K562 (cell line): Measurements from ENCODE around the gene EEFSEC. TPM values are rescaled to one million over a fixed set of nuclear protein-coding genes. Genes with fewer than 3 reads are reported as not detected.

ENCODE experiments used
- ATAC-seq: fragments of 200-7000 bp; cut with Tn5 transposase; 3 replicates; pipeline ENCODE4 v1.9.1; 2020; ENCODE audit warnings: moderate library complexity
- BruUV-seq: library from RNA; stranded (reverse); fragments of 400-500 nt; replicated peaks from 2 replicates; lab custom pipeline; 2021; lab: Mats Ljungman, UMichigan
- CTCF ChIA-PET: fragments of 300-600 bp; formaldehyde crosslinking; extraction: SDS; loops from one replicate; lab custom pipeline; 2021; ENCODE audit warnings: low intra/inter-chr PET ratio; lab: Yijun Ruan, JAX
- POLR2A ChIA-PET: fragments of 300-600, 350-650 bp; sonication (Branson Sonifier 250); formaldehyde crosslinking; extraction: SDS; loops from one replicate; lab custom pipeline; 2021; ENCODE audit warnings: antibody characterized with exemption, inconsistent platforms; lab: Yijun Ruan, JAX
- DNase-seq, 4 experiments: peaks; one replicate each; pipeline versions ENCODE4 v3.0.0 to v3.0.0-alpha.2; 2011 to 2018; ENCODE audit warnings: low spot score in 3 of 4, mixed read lengths in 3 of 4; ENCODE audit errors: extremely low read depth in 1 of 4
- FAIRE-seq: peaks from 2 replicates; lab custom pipeline; 2011; peaks lifted over from hg19 to GRCh38; lab: Jason Lieb, UNC
- H2AFZ ChIP-seq: 2 replicates; pipeline ENCODE4 v1.6.0; 2011; ENCODE audit warnings: low read depth, low read length, control low read depth, inconsistent platforms
- H3K27ac ChIP-seq: fragments of 200-600 bp; 3 replicates; pipeline ENCODE4 v1.8.0; 2011; ENCODE audit warnings: low read depth, mild to moderate bottlenecking, control low read depth, inconsistent platforms, low read length, moderate library complexity, mixed read lengths; ENCODE audit errors: extremely low read depth
- H3K27me3 ChIP-seq, 2 experiments: fragments of 300-600 bp in 1 of 2; 2 replicates in 1 of 2; 3 replicates in 1 of 2; pipeline versions ENCODE4 v1.6.0 to v1.8.0; 2011; ENCODE audit warnings: inconsistent platforms in 2 of 2, low read length in 2 of 2, mild to moderate bottlenecking in 1 of 2, mixed read lengths in 1 of 2, moderate library complexity in 1 of 2; ENCODE audit not compliant: control insufficient read depth in 2 of 2, insufficient read depth in 2 of 2
- H3K36me3 ChIP-seq: fragments of 300-600 bp; 3 replicates; pipeline ENCODE4 v1.8.0; 2011; ENCODE audit warnings: mild to moderate bottlenecking, low read length, inconsistent platforms; ENCODE audit not compliant: control insufficient read depth, insufficient read depth
- H3K4me1 ChIP-seq, 2 experiments: fragments of 200-600 bp in 1 of 2; replicated peaks in 1 of 2; 2 replicates in 1 of 2; 3 replicates in 1 of 2; pipeline versions ENCODE4 v1.5.1 to v1.8.0; 2011; ENCODE audit warnings: inconsistent platforms in 2 of 2, low read length in 2 of 2, mild to moderate bottlenecking in 1 of 2, mixed read lengths in 1 of 2, moderate library complexity in 1 of 2; ENCODE audit not compliant: control insufficient read depth in 2 of 2, insufficient read depth in 2 of 2
- H3K4me2 ChIP-seq: 2 replicates; pipeline ENCODE4 v1.6.1; 2011; ENCODE audit warnings: low read length, control low read depth, inconsistent platforms, mixed read lengths; ENCODE audit not compliant: insufficient read depth
- H3K4me3 ChIP-seq: fragments of 200-600 bp; sonication (generic), shearing (Covaris generic); 2 replicates; pipeline ENCODE4 v1.5.1; 2016; ENCODE audit warnings: control low read depth, inconsistent platforms
- H3K79me2 ChIP-seq: fragments of 200-600 bp; 3 replicates; pipeline ENCODE4 v1.8.0; 2011; ENCODE audit warnings: low read length, inconsistent platforms; ENCODE audit not compliant: control insufficient read depth, insufficient read depth
- H3K9ac ChIP-seq, 2 experiments: 2 replicates each; pipeline versions ENCODE4 v1.6.0 to v1.6.1; 2011; ENCODE audit warnings: low read depth in 2 of 2, low read length in 2 of 2, control low read depth in 1 of 2, inconsistent platforms in 1 of 2, mild to moderate bottlenecking in 1 of 2, mixed read lengths in 1 of 2; ENCODE audit not compliant: insufficient read depth in 1 of 2
- H3K9me1 ChIP-seq: one replicate; pipeline ENCODE4 v1.6.0; 2011; ENCODE audit warnings: inconsistent platforms, mild to moderate bottlenecking, low read length, moderate library complexity; ENCODE audit not compliant: control insufficient read depth, insufficient read depth
- H3K9me3 ChIP-seq: replicated peaks from 2 replicates; pipeline ENCODE4 v1.5.1; 2011; ENCODE audit warnings: low read depth, low read length, inconsistent platforms; ENCODE audit not compliant: control insufficient read depth, insufficient read depth
- H4K20me1 ChIP-seq: replicated peaks from 2 replicates; pipeline ENCODE4 v1.6.1; 2011; ENCODE audit warnings: low read length, inconsistent platforms, mixed read lengths; ENCODE audit not compliant: control insufficient read depth, insufficient read depth
- ASH1L ChIP-seq: fragments of 450-650 bp; IDR thresholded peaks from 2 replicates; pipeline ENCODE4 v1.6.1; 2018; ENCODE audit warnings: borderline replicate concordance, mild to moderate bottlenecking, low read depth; ENCODE audit not compliant: partially characterized antibody
- CCAR2 ChIP-seq: fragments of 200-400 bp; formaldehyde crosslinking; IDR thresholded peaks from 2 replicates; pipeline ENCODE4 v1.6.1; 2017; ENCODE audit warnings: mild to moderate bottlenecking, low read depth, low read length
- CEBPB ChIP-seq: fragments of 450-650 bp; IDR thresholded peaks from 2 replicates; pipeline ENCODE4 v1.6.1; 2016; ENCODE audit warnings: missing genetic modification characterization, missing compliant biosample characterization
- CHCHD3 ChIP-seq: fragments of 250-450 bp; sonication (Bioruptor Pico); IDR thresholded peaks from 2 replicates; pipeline ENCODE4 v2.1.2; 2022; ENCODE audit warnings: mild to moderate bottlenecking
- EWSR1 ChIP-seq: fragments of 450-650 bp; IDR thresholded peaks from 2 replicates; pipeline ENCODE4 v1.6.1; 2018; ENCODE audit warnings: borderline replicate concordance, mild to moderate bottlenecking, low read depth, moderate library complexity; ENCODE audit not compliant: partially characterized antibody
- GABPB1 ChIP-seq: sonication (generic); formaldehyde crosslinking; IDR thresholded peaks from 2 replicates; pipeline ENCODE4 v1.8.0; 2022; ENCODE audit warnings: mild to moderate bottlenecking, missing genetic modification reagents
- IRF2 ChIP-seq: sonication (generic); formaldehyde crosslinking; IDR thresholded peaks from 2 replicates; pipeline ENCODE4 v1.8.1; 2022; ENCODE audit warnings: mild to moderate bottlenecking, missing genetic modification reagents
- MAFG ChIP-seq: fragments of 450-650 bp; conservative IDR thresholded peaks from 2 replicates; pipeline ENCODE4 v1.6.1; 2016; ENCODE audit warnings: missing genetic modification characterization, missing compliant biosample characterization
- NR4A1 ChIP-seq, 2 experiments: fragments of 250-450 bp in 1 of 2; fragments of 450-650 bp in 1 of 2; sonication (Bioruptor Pico) in 1 of 2; IDR thresholded peaks; 2 replicates each; pipeline versions ENCODE4 v1.4.0 to v1.6.1; 2016 to 2020; ENCODE audit warnings: mild to moderate bottlenecking in 2 of 2, missing compliant biosample characterization in 1 of 2, missing genetic modification characterization in 1 of 2, moderate library complexity in 1 of 2
- YY1 ChIP-seq, 3 experiments: IDR thresholded peaks; 2 replicates each; pipeline ENCODE4 v1.6.1; 2011; ENCODE audit warnings: low read length in 2 of 3, mild to moderate bottlenecking in 2 of 3, moderate library complexity in 2 of 3, borderline replicate concordance in 1 of 3, control low read depth in 1 of 3, low read depth in 1 of 3; ENCODE audit not compliant: insufficient read depth in 3 of 3, insufficient replicate concordance in 2 of 3, control insufficient read depth in 1 of 3, insufficient read length in 1 of 3; ENCODE audit errors: extremely low read depth in 1 of 3
- ZFP36 ChIP-seq: fragments of 150-350 bp; IDR thresholded peaks from 2 replicates; pipeline ENCODE4 v1.6.1; 2018; ENCODE audit warnings: low read length, low read depth; ENCODE audit not compliant: partially characterized antibody
- ZNF124 ChIP-seq: sonication (generic); formaldehyde crosslinking; IDR thresholded peaks from 2 replicates; pipeline ENCODE4 v1.8.1; 2022; ENCODE audit warnings: missing genetic modification reagents
- ZNF778 ChIP-seq: fragments of 450-650 bp; formaldehyde crosslinking; IDR thresholded peaks from 2 replicates; pipeline ENCODE4 v1.4.0; 2020; ENCODE audit warnings: mild to moderate bottlenecking, moderate library complexity
- WGBS: fragments of 100-300 bp; shearing (Covaris generic); methylation state at CpG from one replicate; pipeline ENCODE4 v1.1.6; 2016; ENCODE audit warnings: low coverage, mixed read lengths; ENCODE audit not compliant: insufficient coverage; ENCODE audit errors: missing lambda C conversion rate; 5-methylcytosine and 5-hydroxymethylcytosine counted together
- in situ Hi-C: fragments of 300-500 bp; cut with MboI; formaldehyde crosslinking; loops from 4 replicates; pipeline ENCODE4 v1.15.0; 2018; ENCODE audit warnings: inconsistent platforms, mixed read lengths
- intact Hi-C: fragments of 100-400 bp; cut with micrococcal nuclease; formaldehyde crosslinking; loops from 2 replicates; pipeline ENCODE4 v1.14.2; 2022
- polyA plus RNA-seq, 8 experiments: library from polyadenylated mRNA; depleted of rRNA in 4 of 8; stranded (reverse) in 5 of 8; unstranded in 3 of 8; fragments of >200 nt; fragmentation: Nextera tagmentation in 2 of 8; fragmentation: Illumina TruSeq in 1 of 8; extraction: Ambion mirVana in 2 of 8; extraction: Trizol in 1 of 8; gene quantifications; 2 replicates each; pipeline versions ENCODE4 v1.2.1 to v1.2.3, GENCODE V29; 2011 to 2014; ENCODE audit warnings: inconsistent platforms in 1 of 8, missing spikeins in 1 of 8
- total RNA-seq, 7 experiments: library from RNA; depleted of rRNA in 6 of 7; stranded (reverse); fragments of >200 nt in 6 of 7; fragmentation: Illumina TruSeq in 2 of 7; extraction: Trizol in 2 of 7; gene quantifications; 2 replicates each; pipeline versions ENCODE4 v1.2.1 to v1.2.3, GENCODE V29; 2011 to 2021; ENCODE audit warnings: low replicate concordance in 1 of 7
- TF ChIP-seq, protein P1 (sequence below): IDR thresholded peaks from 2 replicates; pipeline ENCODE4 v1.6.1; 2016; ENCODE audit warnings: missing genetic modification characterization, missing compliant biosample characterization
- TF ChIP-seq, protein P2 (sequence below): fragments of 450-650 bp; IDR thresholded peaks from 2 replicates; pipeline ENCODE4 v1.6.1; 2016; ENCODE audit warnings: borderline replicate concordance

Gene EEFSEC
- total and polyA plus RNA-seq, 9 of the 15 experiments (the other 6 are each of a cell fraction or from before 2014, with no cell fraction given), result 0.35 to 11.8 (median 7.7) TPM

DNA sequence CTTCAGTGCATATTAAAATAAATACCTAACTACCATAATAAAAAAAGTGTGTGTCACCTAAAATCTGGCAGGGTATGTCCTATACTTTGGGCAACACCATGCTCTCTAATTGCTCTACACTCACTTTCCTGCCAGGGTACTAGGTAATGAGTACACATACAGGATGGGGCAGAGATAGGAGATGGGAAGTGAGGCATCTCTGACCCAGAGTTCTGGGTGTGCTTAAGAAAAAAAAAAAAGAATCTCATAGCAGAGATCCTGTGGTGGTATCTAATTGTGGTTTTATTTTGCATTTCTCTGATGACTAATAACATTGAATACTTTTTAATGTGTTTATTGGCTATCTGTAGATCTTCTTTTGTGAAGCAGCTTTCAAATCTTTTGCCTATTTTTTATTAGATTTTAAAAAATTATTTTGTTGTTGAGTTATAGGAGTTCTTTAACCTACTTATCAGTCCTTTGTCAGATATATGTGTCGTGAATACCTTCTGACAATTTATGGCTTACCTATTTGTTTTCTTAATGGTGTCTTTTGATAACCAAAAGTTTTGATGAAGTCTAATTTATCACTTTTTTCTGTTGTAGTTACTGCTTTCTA, 48.0 kb downstream of the EEFSEC start (continued):
- TF ChIP-seq MAFG (tag) (no peak), ZNF124 (no peak)

DNA sequence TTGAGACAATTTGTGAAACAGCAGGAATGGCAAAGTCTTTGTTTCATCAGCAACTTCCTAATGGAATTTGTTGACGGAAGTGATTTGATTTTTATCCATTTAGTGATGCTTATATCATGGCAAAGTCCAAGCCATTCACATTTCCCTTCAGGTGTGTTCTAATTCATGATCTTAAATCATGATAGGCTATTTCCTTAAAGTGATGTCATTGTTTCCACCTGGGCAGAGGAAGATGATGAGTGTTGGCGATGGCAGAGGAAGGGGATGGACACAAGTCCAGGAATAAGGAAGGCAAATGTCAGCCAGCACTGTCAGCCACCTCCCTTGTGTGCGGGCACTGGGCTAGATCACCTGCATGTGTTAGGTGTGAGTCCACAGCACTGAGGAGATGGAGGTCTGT, 49.9 kb downstream of the EEFSEC start:
- H3K36me3 ChIP-seq, result no peaks in the 10 kb centered on the region
- H2AFZ ChIP-seq, result no peak overlapping the region
- no peaks in the 10 kb centered on the region; a peak in 1 of 5 replicates for H3K4me1 ChIP-seq
- ChIA-PET POLR2A (no interaction called here), CTCF (no interaction called here)
- no peak for ATAC-seq
- DNase-seq, result no peak
- no peak for FAIRE-seq
- no peak overlapping the region for H3K9ac ChIP-seq
- no peaks in the 10 kb centered on the region for H3K9me1 ChIP-seq
- no peaks in the 10 kb centered on the region for H3K79me2 ChIP-seq
- no peak overlapping the region for H3K4me3 ChIP-seq
- H3K27me3 ChIP-seq, result no peaks in the 10 kb centered on the region
- H3K9me3 ChIP-seq, result no peaks in the 10 kb centered on the region
- no TSS peak for BruUV-seq
- in situ Hi-C loops, result no loop called here
- H3K4me2 ChIP-seq, result no peak overlapping the region
- WGBS, result 77% methylated on average over 3 of the region's 3 CpGs
- H4K20me1 ChIP-seq, result no peaks in the 10 kb centered on the region
- H3K27ac ChIP-seq, result no peak overlapping the region
- intact Hi-C loops, result no loop called here
- TF ChIP-seq, protein P1, sequence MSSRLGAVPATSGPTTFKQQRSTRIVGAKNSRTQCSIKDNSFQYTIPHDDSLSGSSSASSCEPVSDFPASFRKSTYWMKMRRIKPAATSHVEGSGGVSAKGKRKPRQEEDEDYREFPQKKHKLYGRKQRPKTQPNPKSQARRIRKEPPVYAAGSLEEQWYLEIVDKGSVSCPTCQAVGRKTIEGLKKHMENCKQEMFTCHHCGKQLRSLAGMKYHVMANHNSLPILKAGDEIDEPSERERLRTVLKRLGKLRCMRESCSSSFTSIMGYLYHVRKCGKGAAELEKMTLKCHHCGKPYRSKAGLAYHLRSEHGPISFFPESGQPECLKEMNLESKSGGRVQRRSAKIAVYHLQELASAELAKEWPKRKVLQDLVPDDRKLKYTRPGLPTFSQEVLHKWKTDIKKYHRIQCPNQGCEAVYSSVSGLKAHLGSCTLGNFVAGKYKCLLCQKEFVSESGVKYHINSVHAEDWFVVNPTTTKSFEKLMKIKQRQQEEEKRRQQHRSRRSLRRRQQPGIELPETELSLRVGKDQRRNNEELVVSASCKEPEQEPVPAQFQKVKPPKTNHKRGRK (tag), result no peak
- TF ChIP-seq EWSR1, result no peak
- no peak for TF ChIP-seq CEBPB (tag)
- no peak for TF ChIP-seq ASH1L
- TF ChIP-seq YY1 (IDR thresholded peaks at IDR 0.05; ENCODE audit: borderline replicate concordance in 1 of 3, control insufficient read depth in 1 of 3, extremely low read depth in 1 of 3, insufficient read depth in 3 of 3, insufficient read length in 1 of 3, insufficient replicate concordance in 2 of 3, low read depth in 1 of 3, low read length in 2 of 3), result no peak
- TF ChIP-seq ZFP36, result no peak
- TF ChIP-seq ZNF778 (CRISPR knock-in tag), result no peak
- no peak for TF ChIP-seq CHCHD3 (CRISPR knock-in tag)
- TF ChIP-seq, protein P2, sequence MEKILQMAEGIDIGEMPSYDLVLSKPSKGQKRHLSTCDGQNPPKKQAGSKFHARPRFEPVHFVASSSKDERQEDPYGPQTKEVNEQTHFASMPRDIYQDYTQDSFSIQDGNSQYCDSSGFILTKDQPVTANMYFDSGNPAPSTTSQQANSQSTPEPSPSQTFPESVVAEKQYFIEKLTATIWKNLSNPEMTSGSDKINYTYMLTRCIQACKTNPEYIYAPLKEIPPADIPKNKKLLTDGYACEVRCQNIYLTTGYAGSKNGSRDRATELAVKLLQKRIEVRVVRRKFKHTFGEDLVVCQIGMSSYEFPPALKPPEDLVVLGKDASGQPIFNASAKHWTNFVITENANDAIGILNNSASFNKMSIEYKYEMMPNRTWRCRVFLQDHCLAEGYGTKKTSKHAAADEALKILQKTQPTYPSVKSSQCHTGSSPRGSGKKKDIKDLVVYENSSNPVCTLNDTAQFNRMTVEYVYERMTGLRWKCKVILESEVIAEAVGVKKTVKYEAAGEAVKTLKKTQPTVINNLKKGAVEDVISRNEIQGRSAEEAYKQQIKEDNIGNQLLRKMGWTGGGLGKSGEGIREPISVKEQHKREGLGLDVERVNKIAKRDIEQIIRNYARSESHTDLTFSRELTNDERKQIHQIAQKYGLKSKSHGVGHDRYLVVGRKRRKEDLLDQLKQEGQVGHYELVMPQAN, result no peak
- TF ChIP-seq IRF2 (CRISPR knock-in tag), result no peak
- TF ChIP-seq GABPB1 (CRISPR knock-in tag), result no peak
- TF ChIP-seq CCAR2, result no peak
- TF ChIP-seq NR4A1 (CRISPR knock-in tag; IDR thresholded peaks at IDR 0.05), result no peak
- no peak for TF ChIP-seq NR4A1 (tag; IDR thresholded peaks at IDR 0.05)
